Ammon's horn (tissue), 1 donor: ENCODE measurements around the gene CHID1.
A peak's percentile ranks its signal among the peaks of the same experiment; 100 is the strongest.

Source experiments
- DNase-seq: peaks from one replicate; pipeline ENCODE4 v3.0.0-alpha.2; 2016; ENCODE audit warnings: low spot score

CHID1 gene

DNA sequence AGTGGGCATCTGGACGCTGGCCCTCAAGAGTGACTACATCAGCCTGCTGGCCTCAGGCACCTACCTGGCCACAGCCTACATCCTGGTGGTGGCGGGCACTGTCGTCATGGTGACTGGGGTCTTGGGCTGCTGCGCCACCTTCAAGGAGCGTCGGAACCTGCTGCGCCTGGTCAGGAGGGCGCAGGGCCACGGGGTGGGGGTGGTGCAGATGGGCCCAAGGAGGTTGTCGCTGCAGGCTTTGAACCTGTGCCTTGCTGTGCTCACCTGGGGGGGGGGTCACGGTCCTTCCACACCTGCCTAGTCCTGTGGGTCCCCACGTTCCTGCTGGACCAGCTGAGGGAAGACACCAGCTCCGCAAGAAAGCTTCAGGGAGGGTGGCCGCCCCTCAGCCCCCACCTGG lies 74.3 kb downstream of the CHID1 start:
- no peak for DNase-seq

DNA sequence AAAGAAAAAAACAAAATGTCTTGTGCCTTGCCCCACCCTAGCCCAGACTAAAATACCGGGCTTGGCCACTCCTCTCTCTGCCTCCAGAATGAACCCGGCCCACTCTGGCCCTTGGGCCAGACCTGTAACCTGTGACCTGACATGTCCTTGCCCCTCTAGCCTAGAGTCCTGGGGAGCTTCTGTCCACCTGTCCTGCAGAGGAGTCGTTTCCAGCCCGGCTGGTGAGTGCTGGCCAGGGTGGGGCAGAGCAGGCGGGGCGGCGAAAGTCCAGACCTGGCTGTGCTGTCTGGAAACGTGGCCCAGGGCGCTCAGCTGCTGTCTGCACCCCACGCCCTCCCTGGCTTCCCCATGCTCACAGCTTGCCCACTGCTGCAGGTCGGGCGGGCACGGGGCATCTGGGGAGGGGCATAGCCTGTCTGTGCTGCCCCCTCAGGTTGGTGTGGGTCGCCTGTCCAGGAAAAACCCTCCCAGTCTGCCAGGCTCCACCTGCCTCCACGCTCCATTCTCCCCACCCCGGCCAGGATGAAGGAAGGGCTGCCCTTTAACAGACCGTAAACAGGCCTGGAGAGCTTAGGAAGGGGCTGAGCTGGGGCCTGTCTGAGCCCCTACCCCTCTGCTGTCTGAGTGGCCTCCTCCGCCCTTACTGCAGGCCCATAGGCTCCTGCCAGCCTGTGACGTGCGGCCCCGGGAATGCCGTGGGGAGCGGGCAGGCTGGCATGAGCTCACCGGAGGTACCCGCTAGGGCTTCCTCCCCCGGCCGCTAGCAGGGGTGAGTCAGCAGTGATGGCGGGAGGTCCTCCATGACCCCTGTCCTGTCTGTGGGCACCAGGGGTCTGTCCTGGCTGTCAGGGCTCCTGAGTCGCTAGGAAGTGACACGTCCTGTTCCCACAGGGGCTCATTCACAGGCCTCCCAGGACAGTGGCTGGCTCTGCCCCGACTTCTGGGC lies 76.0 kb downstream of the CHID1 start:
- peak; percentile 56 for DNase-seq

GRCh38 chr11:833849-834311 lies 76.7 kb downstream of the CHID1 start:
- DNase-seq, result no peak

GRCh38 chr11:833114-833791 lies 77.4 kb downstream of the CHID1 start:
- DNase-seq, result no peak

GRCh38 chr11:832529-833113 lies 78.0 kb downstream of the CHID1 start, which contains the start of gene CD151:
Gene CD151, plus strand, starts transcription at chr11:832952. Its CDS starts 3,118 bp downstream, at chr11:836070.
- DNase-seq, result no peak

GRCh38 chr11:831961-832528 lies 78.6 kb downstream of the CHID1 start:
- DNase-seq, result no peak

GRCh38 chr11:831118-831864 lies 79.3 kb downstream of the CHID1 start:
- no peak for DNase-seq

DNA sequence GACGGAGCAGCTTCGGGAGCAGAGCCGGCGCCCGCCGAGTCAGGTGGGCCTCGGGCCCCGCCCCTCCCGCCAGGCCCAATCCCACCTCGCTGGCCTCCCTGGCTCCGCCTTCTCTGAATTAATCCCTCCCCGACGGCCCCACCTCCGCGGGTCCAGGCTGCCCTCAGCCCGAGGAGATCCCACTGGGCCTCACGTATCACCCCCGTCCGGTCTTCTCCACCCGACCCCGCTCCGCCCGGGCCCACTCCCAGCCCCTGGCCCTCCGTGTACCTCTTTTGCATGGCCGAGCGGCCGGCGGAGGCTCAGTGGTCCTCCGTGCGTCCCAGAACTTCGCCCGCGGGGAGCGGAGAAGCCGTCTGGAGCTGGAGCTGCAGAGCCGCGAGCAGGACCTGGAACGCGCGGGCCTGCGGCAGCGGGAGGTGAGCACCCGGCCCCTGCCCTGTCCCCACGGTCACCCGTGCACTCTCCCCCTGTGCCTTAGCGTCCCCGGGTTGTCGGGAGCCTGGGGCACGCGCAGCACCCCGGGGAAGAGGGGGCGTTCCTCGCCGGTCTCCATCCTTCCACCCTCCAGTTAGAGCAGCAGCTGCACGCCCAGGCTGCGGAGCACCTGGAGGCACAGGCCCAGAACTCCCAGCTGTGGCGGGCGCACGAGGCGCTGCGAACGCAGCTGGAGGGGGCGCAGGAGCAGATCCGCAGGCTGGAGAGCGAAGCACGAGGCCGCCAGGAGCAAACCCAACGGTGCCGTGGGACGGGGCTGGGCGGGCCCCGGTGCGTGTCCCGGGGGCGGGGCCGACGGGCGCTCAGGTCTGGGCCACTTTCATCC lies 80.1 kb downstream of the CHID1 start:
- DNase-seq, result no peak

DNA sequence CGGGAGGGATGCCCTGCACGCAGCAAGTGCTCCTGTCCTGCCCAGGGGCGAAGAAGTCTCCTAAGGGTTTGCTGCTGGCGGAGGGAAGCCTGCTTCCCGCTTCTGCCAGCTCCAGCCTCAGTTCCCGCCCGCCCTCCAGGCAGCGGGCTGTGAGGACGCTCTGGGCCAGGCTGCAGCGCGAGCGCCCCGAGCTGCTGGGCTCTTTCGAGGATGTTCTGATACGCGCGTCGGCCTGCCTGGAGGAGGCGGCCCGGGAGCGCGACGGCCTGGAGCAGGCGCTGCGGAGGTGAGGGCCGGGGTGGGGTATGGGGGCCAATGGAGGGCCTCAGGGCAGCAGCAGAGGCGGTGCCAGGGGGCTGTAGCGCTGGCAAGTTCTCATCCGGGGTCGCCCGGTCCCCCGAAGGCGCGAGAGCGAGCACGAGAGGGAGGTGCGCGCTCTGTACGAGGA lies 80.7 kb downstream of the CHID1 start:
- DNase-seq, result no peak

DNA sequence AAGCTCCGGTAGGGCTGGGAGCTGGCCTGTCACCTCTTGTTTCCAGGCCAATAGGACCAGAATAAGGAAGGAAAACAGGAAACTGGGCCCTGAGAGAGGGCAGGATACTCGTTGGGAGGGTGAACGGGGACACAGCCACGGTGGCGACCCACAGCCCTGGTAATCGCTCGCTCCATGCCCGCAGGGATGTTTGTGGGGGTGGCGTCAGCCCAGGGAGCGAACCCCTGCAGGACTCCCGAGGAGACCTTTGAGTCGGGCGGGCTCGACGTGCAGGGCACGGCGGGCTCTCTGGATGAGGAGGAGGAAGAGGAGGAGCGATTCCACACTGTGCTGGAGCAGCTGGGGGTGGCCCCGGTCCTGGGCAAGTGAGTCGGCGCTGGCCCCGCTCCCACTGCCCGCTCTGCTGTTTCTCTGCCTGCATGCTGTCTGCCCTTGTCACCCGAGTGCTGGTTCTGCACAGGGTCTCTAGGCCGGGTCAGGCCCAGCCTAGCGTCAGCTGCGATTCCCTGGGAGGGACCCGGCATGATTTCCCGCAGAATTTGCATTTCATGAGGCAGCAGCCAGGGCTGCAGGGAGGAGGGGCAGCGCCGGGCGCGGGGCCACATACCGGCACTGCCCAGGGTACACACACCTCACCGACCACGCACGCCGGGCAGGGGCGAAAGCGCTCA lies 81.3 kb downstream of the CHID1 start:
- DNase-seq, result no peak

DNA sequence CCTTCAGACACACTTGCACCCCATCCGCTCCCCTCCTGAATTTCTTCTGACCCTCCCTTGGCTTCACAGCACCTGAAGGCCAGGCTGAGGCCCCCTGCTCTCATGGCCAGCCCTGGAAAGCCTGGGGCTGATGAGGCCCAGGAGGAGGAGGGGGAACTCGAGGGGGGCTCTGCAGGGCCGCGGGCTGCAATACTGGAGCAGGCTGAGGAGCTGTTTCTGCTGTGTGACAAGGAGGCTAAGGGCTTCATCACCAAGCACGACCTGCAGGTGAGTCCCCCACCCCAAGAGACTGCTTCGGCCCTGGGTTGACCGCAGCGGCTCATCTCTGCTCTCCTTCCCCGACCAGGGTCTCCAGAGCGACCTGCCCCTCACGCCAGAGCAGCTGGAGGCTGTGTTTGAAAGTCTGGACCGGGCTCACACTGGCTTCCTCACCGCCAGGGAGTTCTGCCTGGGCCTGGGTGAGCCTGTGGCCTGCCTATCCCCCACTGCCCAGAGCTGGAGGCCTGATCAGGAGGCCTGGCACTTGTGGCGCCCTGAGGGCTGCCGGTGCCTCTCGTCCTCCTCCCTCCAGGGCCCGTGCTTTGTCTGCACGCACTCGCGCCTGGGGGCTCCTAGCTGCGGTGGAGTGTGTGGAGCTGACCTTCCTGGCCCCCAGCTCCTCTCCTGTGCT lies 82.0 kb downstream of the CHID1 start:
- no peak for DNase-seq

- no peak for DNase-seq
Measured at GRCh38 chr11:827897-828192, 82.8 kb downstream of the CHID1 start, which contains the start of gene CRACR2B. Gene CRACR2B, plus strand, starts transcription at chr11:827919. Its CDS starts 689 bp downstream, at chr11:828608.

GRCh38 chr11:827146-827896 lies 83.3 kb downstream of the CHID1 start:
- DNase-seq, result no peak

- DNase-seq, result no peak
Measured at GRCh38 chr11:826836-827145, 83.8 kb downstream of the CHID1 start.

DNA sequence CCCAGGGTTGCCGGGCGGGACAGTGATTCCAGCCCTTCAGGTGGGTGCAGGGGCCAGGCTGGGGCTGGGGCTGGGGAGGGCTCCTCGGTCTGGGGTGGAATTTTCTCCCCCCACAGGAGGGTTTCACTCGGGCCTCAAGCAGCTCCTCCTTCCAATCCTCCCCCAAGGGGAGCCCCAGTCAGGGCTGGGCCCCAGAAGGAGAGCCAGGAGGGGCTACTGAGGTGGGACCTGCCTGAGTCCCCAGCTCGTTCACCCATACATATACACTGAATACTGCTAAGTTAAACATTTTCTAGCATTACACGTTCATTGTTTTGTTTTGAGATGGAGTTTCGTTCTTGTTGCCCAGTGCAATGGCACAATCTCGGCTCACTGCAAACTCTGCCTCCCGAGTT lies 84.4 kb downstream of the CHID1 start:
- no peak for DNase-seq

- DNase-seq, result no peak
Measured at GRCh38 chr11:825366-826226, 85.0 kb downstream of the CHID1 start.

DNA sequence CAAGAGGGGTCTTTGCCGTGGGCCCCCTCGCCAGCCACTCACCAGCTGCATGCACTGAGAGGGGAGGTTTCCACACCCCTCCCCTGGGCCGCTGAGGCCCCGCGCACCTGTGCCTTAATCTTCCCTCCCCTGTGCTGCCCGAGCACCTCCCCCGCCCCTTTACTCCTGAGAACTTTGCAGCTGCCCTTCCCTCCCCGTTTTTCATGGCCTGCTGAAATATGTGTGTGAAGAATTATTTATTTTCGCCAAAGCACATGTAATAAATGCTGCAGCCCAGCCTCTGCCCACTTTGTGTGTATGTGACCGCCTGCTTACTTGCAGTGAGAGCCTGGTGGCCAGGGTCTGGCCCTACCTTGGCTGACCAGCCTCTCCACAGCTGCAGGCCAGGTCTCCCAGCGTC lies 85.7 kb downstream of the CHID1 start:
- DNase-seq, result no peak

- DNase-seq, result peak; percentile 74
Measured at GRCh38 chr11:824292-824880, 86.2 kb downstream of the CHID1 start.
